ENCODE results near the gene PIP. TPM values are rescaled to one million over a fixed set of nuclear protein-coding genes. Genes with fewer than 3 reads are reported as not detected.
"Not testable (repeated sequence)": the region's sequence is repeated elsewhere in the genome, so short reads cannot be mapped to it uniquely, and the experiment has no call there.

PIP gene
- total and polyA plus RNA-seq, 2 of the 8 experiments (the other 6 are each of a cell fraction or from before 2014, with no cell fraction given): not detected

DNA sequence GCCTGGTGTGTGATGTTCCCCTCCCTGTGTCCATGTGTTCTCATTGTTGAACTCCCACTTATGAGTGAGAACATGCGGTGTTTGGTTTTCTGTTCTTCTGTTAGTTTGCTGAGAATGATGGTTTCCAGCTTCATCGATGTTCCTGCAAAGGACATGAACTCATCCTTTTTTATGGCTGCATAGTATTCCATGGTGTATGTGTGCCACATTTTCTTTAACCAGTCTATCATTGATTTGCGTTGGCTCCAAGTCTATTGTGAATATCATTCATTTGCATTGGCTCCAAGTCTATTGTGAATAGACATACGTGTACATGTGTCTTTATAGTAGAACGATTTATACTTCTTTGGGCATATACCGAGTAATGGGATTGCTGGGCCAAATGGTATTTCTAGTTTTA, 18.8 kb downstream of the PIP start:
- H3K79me2 ChIP-seq (ENCODE audit: control insufficient read depth in 1 of 2, insufficient read depth in 2 of 2, low read length in 2 of 2); H3K9me3 ChIP-seq (ENCODE audit: insufficient read depth in 2 of 2, low read depth in 1 of 2, low read length in 1 of 2); H3K36me3 ChIP-seq (ENCODE audit: control insufficient read depth in 2 of 4, insufficient read depth in 4 of 4, low read length in 3 of 4); H3K9ac ChIP-seq (replicated peaks in 1 of 4; ENCODE audit: extremely low read depth in 1 of 4, low read depth in 3 of 4, low read length in 3 of 4); H3K79me1 ChIP-seq (ENCODE audit: low read depth, low read length); H4K20me1 ChIP-seq (replicated peaks in 1 of 2; ENCODE audit: control insufficient read depth in 1 of 2, insufficient read depth in 2 of 2, low read length in 2 of 2); H4K91ac ChIP-seq (replicated peaks; ENCODE audit: insufficient read length, low read length); H2BK120ac ChIP-seq (replicated peaks; ENCODE audit: low read depth, low read length); H2BK5ac ChIP-seq (ENCODE audit: low read depth, low read length); H3K56ac ChIP-seq (replicated peaks; ENCODE audit: insufficient read length, low read depth, low read length); H3K4me3 ChIP-seq (ENCODE audit: extremely low read depth in 1 of 4, insufficient read depth in 2 of 4, low read depth in 3 of 4, low read length in 4 of 4); POLR2A ChIA-PET (ENCODE audit: partially characterized antibody); H3K18ac ChIP-seq (ENCODE audit: extremely low read depth, low read length); H2AK5ac ChIP-seq (ENCODE audit: low read depth, low read length); H3K27me3 ChIP-seq (replicated peaks in 1 of 4; ENCODE audit: control insufficient read depth in 3 of 4, extremely low read depth in 1 of 4, insufficient read depth in 3 of 4, low read length in 3 of 4); H4K8ac ChIP-seq (ENCODE audit: extremely low read depth, insufficient read depth, low read length); H2BK15ac ChIP-seq (ENCODE audit: low read length); H3K23ac ChIP-seq (ENCODE audit: insufficient read length); H3K14ac ChIP-seq (ENCODE audit: insufficient read length); FAIRE-seq; H4K5ac ChIP-seq (ENCODE audit: insufficient read length, low read depth, low read length); H3K4ac ChIP-seq (replicated peaks; ENCODE audit: insufficient read length, low read depth, low read length); H2BK12ac ChIP-seq (ENCODE audit: low read depth, low read length); H2AFZ ChIP-seq (ENCODE audit: low read length); H3K23me2 ChIP-seq (ENCODE audit: low read depth, low read length); H2BK20ac ChIP-seq (ENCODE audit: low read length); DNase-seq (ENCODE audit: low read depth in 1 of 2, low spot score in 2 of 2); H3K4me1 ChIP-seq (replicated peaks in 1 of 4; ENCODE audit: control insufficient read depth in 3 of 4, insufficient read depth in 4 of 4, low read length in 3 of 4); H3K4me2 ChIP-seq (ENCODE audit: insufficient read depth in 1 of 2, low read depth in 2 of 2, low read length in 2 of 2); H3K27ac ChIP-seq (ENCODE audit: low read depth, low read length): not testable (repeated sequence)
- WGBS, 2 experiments (ENCODE audit: extremely low coverage in 1 of 2, insufficient coverage in 1 of 2, insufficient read length in 1 of 2, insufficient replicate concordance in 2 of 2, low coverage in 1 of 2, low lambda C conversion rate in 2 of 2, missing lambda C conversion rate in 1 of 2): 89% methylated on average over 6 of the region's 6 CpGs; no CpG with 5 or more reads in 1 of the 2 experiments
- CTCF ChIA-PET (ENCODE audit: partially characterized antibody): interaction anchor here (0.8 to 1.2 kb wide), 2 partner anchors 20 to 89 kb away, joined by 3 read pairs; no protein-coding TSS in a partner anchor

GRCh38 chr7:143158617-143159016, 26.7 kb downstream of the PIP start:
- POLR2A ChIA-PET (ENCODE audit: partially characterized antibody): not testable (repeated sequence)

More at GRCh38 chr7:143158617-143159016, 26.7 kb downstream of the PIP start:
- H3K79me1 ChIP-seq (ENCODE audit: low read depth, low read length); H3K18ac ChIP-seq (ENCODE audit: extremely low read depth, low read length); H2AK5ac ChIP-seq (ENCODE audit: low read depth, low read length); H3K23me2 ChIP-seq (ENCODE audit: low read depth, low read length); H4K5ac ChIP-seq (ENCODE audit: insufficient read length, low read depth, low read length); H3K4ac ChIP-seq (replicated peaks; ENCODE audit: insufficient read length, low read depth, low read length); H3K79me2 ChIP-seq (ENCODE audit: control insufficient read depth in 1 of 2, insufficient read depth in 2 of 2, low read length in 2 of 2); H3K4me3 ChIP-seq (ENCODE audit: extremely low read depth in 1 of 4, insufficient read depth in 2 of 4, low read depth in 3 of 4, low read length in 4 of 4); H4K8ac ChIP-seq (ENCODE audit: extremely low read depth, insufficient read depth, low read length); H2BK12ac ChIP-seq (ENCODE audit: low read depth, low read length); H3K56ac ChIP-seq (replicated peaks; ENCODE audit: insufficient read length, low read depth, low read length); H2BK5ac ChIP-seq (ENCODE audit: low read depth, low read length); H3K27me3 ChIP-seq (replicated peaks in 1 of 4; ENCODE audit: control insufficient read depth in 3 of 4, extremely low read depth in 1 of 4, insufficient read depth in 3 of 4, low read length in 3 of 4); H3K27ac ChIP-seq (ENCODE audit: low read depth, low read length); H3K36me3 ChIP-seq (ENCODE audit: control insufficient read depth in 2 of 4, insufficient read depth in 4 of 4, low read length in 3 of 4); H3K23ac ChIP-seq (ENCODE audit: insufficient read length); H3K4me2 ChIP-seq (ENCODE audit: insufficient read depth in 1 of 2, low read depth in 2 of 2, low read length in 2 of 2); FAIRE-seq; H2BK120ac ChIP-seq (replicated peaks; ENCODE audit: low read depth, low read length); H3K14ac ChIP-seq (ENCODE audit: insufficient read length); H2AFZ ChIP-seq (ENCODE audit: low read length); H3K4me1 ChIP-seq (replicated peaks in 1 of 4; ENCODE audit: control insufficient read depth in 3 of 4, insufficient read depth in 4 of 4, low read length in 3 of 4); H2BK15ac ChIP-seq (ENCODE audit: low read length); H4K91ac ChIP-seq (replicated peaks; ENCODE audit: insufficient read length, low read length); H3K9ac ChIP-seq (replicated peaks in 1 of 4; ENCODE audit: extremely low read depth in 1 of 4, low read depth in 3 of 4, low read length in 3 of 4); H4K20me1 ChIP-seq (replicated peaks in 1 of 2; ENCODE audit: control insufficient read depth in 1 of 2, insufficient read depth in 2 of 2, low read length in 2 of 2); H3K9me3 ChIP-seq (ENCODE audit: insufficient read depth in 2 of 2, low read depth in 1 of 2, low read length in 1 of 2); DNase-seq (ENCODE audit: low read depth in 1 of 2, low spot score in 2 of 2); H2BK20ac ChIP-seq (ENCODE audit: low read length): not testable (repeated sequence)
- 87% methylated on average over 3 of the region's 3 CpGs; no CpG with 5 or more reads in 1 of the 2 experiments for WGBS, 2 experiments (ENCODE audit: extremely low coverage in 1 of 2, insufficient coverage in 1 of 2, insufficient read length in 1 of 2, insufficient replicate concordance in 2 of 2, low coverage in 1 of 2, low lambda C conversion rate in 2 of 2, missing lambda C conversion rate in 1 of 2)
- CTCF ChIA-PET (ENCODE audit: partially characterized antibody): interaction anchor here (1.5 kb wide), 1 partner anchor 155 kb away, joined by 4 read pairs; no protein-coding TSS in a partner anchor

Data from H1 (cell line).